Smooth muscle cell (in vitro differentiated cells): ENCODE data around the gene SUB1. TPM values are rescaled to one million over a fixed set of nuclear protein-coding genes. Genes with fewer than 3 reads are reported as not detected.

ENCODE experiments used
- DNase-seq: peaks from one replicate; lab custom pipeline; 2025; ENCODE audit not compliant: unreplicated experiment; lab: John Stamatoyannopoulos, UW
- H2AFZ ChIP-seq: fragments of 200-600 bp; sonication (generic); 2 replicates; pipeline ENCODE4 v1.6.0; 2016; ENCODE audit warnings: antibody characterized with exemption, low read depth, mild to moderate bottlenecking
- H3F3A ChIP-seq: fragments of 200-600 bp; sonication (generic); 2 replicates; pipeline ENCODE4 v1.6.0; 2017; ENCODE audit warnings: antibody characterized with exemption, low read depth
- H3K27ac ChIP-seq: fragments of 200-600 bp; sonication (generic); 2 replicates; pipeline ENCODE4 v1.5.1; 2016; ENCODE audit warnings: low read depth, mild to moderate bottlenecking
- H3K27me3 ChIP-seq: fragments of 200-600 bp; sonication (generic); 2 replicates; pipeline ENCODE4 v1.6.1; 2016; ENCODE audit warnings: low read depth, mild to moderate bottlenecking
- H3K36me3 ChIP-seq: fragments of 200-600 bp; sonication (generic); 2 replicates; pipeline ENCODE4 v1.5.1; 2016; ENCODE audit warnings: low read depth
- H3K4me1 ChIP-seq: fragments of 200-600 bp; sonication (generic); 2 replicates; pipeline ENCODE4 v1.5.1; 2016; ENCODE audit warnings: low read depth
- H3K4me2 ChIP-seq: fragments of 200-600 bp; sonication (generic); 2 replicates; pipeline ENCODE4 v1.6.0; 2016; ENCODE audit warnings: mild to moderate bottlenecking
- H3K4me3 ChIP-seq: fragments of 200-600 bp; sonication (generic); 2 replicates; pipeline ENCODE4 v1.5.1; 2016; ENCODE audit warnings: mild to moderate bottlenecking
- H3K79me2 ChIP-seq: fragments of 200-600 bp; sonication (generic); 2 replicates; pipeline ENCODE4 v1.6.0; 2016; ENCODE audit warnings: low read depth, mild to moderate bottlenecking
- H3K9ac ChIP-seq: fragments of 200-600 bp; sonication (generic); 2 replicates; pipeline ENCODE4 v1.6.0; 2016; ENCODE audit warnings: low read depth
- H3K9me3 ChIP-seq: fragments of 200-600 bp; sonication (generic); replicated peaks from 2 replicates; pipeline ENCODE4 v1.5.1; 2016; ENCODE audit warnings: low read depth
- H4K20me1 ChIP-seq: fragments of 200-600 bp; sonication (generic); 2 replicates; pipeline ENCODE4 v1.6.0; 2016; ENCODE audit warnings: low read depth
- WGBS: methylation state at CpG from one replicate; pipeline ENCODE4 v1.1.7; 2016; ENCODE audit warnings: low lambda C conversion rate; 5-methylcytosine and 5-hydroxymethylcytosine counted together
- polyA plus RNA-seq: library from polyadenylated mRNA; unstranded; fragments of >200 nt; fragmentation: Nextera tagmentation; extraction: Ambion mirVana; gene quantifications from 2 replicates; pipeline ENCODE4 v1.2.1, GENCODE V29; 2016
- total RNA-seq: library from RNA; depleted of rRNA; stranded (reverse); fragments of >200 nt; gene quantifications from 2 replicates; pipeline ENCODE4 v1.2.3, GENCODE V29; 2014
- TF ChIP-seq, protein P1 (sequence below): fragments of 200-600 bp; sonication (generic); IDR thresholded peaks from 2 replicates; pipeline ENCODE4 v1.5.1; 2017; ENCODE audit warnings: borderline replicate concordance, mild to moderate bottlenecking, antibody characterized with exemption; ENCODE audit not compliant: insufficient read depth, poor library complexity, severe bottlenecking

SUB1 gene
- total and polyA plus RNA-seq, 2 experiments from 2014 or later = 321 to 466 TPM

DNA sequence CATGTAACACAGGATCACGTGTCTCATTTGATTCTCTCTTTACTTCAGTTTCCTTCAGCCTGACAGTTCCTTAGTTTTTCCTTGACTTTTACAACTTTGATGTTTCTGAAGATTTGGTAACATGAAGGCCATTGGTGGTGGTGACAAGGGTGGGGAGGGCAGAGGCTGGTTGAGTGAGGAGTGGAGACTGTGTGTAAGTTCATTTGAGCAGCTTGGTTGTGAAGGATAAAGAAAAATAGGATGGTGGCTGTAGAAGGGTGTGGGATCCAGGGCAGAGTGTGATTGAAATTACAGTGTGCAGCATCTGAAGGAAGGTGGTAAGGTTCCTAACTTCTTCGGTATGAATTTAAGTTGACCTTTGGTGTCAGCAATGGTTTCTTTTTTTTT, 20.4 kb downstream of the SUB1 start:
- Histone ChIP-seq H3K9ac (no peak overlapping the region), H2AFZ (no peak overlapping the region), H3F3A (peaks cover 4% of the 10 kb centered on the region), H3K4me2 (no peak overlapping the region), H3K4me1 (peaks cover 4% of the 10 kb centered on the region), H3K4me3 (no peak overlapping the region), H3K27me3 (no peaks in the 10 kb centered on the region), H3K9me3 (no peaks in the 10 kb centered on the region), H3K36me3 (peaks cover 19% of the 10 kb centered on the region), H4K20me1 (peaks cover 38% of the 10 kb centered on the region), H3K27ac (no peak overlapping the region), H3K79me2 (peaks cover 24% of the 10 kb centered on the region)
- WGBS = 99% methylated on average over 2 of the region's 2 CpGs
- DNase-seq = no peak
- TF ChIP-seq, protein P1, sequence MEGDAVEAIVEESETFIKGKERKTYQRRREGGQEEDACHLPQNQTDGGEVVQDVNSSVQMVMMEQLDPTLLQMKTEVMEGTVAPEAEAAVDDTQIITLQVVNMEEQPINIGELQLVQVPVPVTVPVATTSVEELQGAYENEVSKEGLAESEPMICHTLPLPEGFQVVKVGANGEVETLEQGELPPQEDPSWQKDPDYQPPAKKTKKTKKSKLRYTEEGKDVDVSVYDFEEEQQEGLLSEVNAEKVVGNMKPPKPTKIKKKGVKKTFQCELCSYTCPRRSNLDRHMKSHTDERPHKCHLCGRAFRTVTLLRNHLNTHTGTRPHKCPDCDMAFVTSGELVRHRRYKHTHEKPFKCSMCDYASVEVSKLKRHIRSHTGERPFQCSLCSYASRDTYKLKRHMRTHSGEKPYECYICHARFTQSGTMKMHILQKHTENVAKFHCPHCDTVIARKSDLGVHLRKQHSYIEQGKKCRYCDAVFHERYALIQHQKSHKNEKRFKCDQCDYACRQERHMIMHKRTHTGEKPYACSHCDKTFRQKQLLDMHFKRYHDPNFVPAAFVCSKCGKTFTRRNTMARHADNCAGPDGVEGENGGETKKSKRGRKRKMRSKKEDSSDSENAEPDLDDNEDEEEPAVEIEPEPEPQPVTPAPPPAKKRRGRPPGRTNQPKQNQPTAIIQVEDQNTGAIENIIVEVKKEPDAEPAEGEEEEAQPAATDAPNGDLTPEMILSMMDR = no peak

DNA sequence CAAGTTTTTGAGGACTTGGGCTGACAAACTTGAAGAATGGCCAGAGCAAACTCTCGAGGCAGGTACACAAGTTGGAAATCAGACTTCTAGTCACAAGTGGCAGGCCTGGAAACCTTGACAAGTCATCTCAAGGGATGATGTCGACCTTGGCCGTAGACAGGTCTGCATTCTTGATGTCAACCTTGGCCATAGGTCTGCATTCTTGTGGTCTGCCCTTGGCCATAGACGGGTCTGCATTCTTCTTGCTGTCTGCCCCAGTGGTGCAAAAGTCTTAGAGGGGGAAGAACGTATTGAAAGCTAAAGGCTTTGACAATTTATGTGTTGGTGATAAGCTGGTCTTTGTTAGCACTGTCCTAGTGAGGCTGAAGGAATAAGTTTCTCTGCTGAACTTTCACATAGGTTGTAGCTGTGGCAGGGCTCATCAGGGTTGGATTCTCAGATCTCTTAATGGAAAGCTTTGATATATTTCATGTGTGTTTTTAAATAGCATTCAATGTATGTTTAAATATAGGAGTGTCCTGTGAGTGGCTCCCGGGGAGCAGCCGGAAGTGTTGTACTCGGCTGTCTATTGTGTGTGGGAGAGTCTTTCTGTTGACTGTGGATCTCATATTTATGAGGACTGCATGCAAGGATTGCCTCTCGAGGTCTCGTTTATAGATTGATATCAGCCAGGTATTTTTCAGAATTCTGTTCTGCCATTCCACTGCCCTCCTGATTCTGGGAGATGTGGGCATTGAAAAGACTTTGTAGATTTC, 27.0 kb downstream of the SUB1 start:
- 70% methylated on average over 10 of the region's 10 CpGs for WGBS
- H3K4me3 ChIP-seq = no peak overlapping the region
- no peaks in the 10 kb centered on the region for H3K79me2 ChIP-seq
- peak overlapping the region; percentile 60 for H3K27ac ChIP-seq
- no peaks in the 10 kb centered on the region for H4K20me1 ChIP-seq
- H3K4me2 ChIP-seq = peak overlapping the region; percentile 36
- H3K9me3 ChIP-seq = no peaks in the 10 kb centered on the region
- no peak overlapping the region for H2AFZ ChIP-seq
- H3F3A ChIP-seq = no peaks in the 10 kb centered on the region
- no peak for DNase-seq
- no peaks in the 10 kb centered on the region for H3K4me1 ChIP-seq
- H3K36me3 ChIP-seq = no peaks in the 10 kb centered on the region
- no peak overlapping the region for H3K9ac ChIP-seq
- H3K27me3 ChIP-seq = no peaks in the 10 kb centered on the region
- TF ChIP-seq, protein P1 = no peak

DNA sequence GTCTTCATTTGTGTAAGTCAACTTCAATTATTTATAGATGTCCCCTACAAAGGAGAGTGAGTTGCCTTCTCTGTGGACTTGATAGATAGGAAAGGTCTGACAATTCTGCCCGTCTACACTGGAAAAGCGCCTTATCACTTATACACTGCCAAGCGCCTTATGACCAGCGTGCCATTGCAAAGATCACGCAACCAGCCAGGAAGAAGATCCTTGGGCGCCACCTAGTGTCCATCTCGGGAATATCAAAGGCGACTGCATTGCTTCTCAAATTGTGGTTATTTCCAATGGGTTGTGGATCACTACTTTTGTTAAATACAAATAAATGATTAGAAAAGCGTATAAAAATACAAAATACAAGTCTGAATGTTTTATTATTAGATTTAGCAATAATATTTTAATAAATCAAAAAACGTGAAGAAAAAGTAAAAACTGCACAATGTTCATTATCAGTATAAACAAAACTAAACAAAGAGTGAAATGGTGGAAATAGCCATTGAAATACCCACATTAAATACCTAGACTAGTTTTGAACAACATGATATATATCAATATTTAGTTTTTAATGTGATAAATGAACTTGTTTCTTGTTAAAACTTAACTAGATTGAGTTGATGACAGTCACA, 27.8 kb downstream of the SUB1 start:
- H3K9me3 ChIP-seq = no peaks in the 10 kb centered on the region
- H2AFZ ChIP-seq = no peak overlapping the region
- H3F3A ChIP-seq = no peaks in the 10 kb centered on the region
- no peaks in the 10 kb centered on the region for H3K27me3 ChIP-seq
- no peaks in the 10 kb centered on the region for H3K4me1 ChIP-seq
- H3K9ac ChIP-seq = no peak overlapping the region
- H3K4me2 ChIP-seq = peak overlapping the region; percentile 36
- H3K4me3 ChIP-seq = no peak overlapping the region
- peak overlapping the region; percentile 60 for H3K27ac ChIP-seq
- 5% methylated on average over 10 of the region's 10 CpGs for WGBS
- H3K79me2 ChIP-seq = no peaks in the 10 kb centered on the region
- DNase-seq = peak; percentile 49
- H4K20me1 ChIP-seq = no peaks in the 10 kb centered on the region
- H3K36me3 ChIP-seq = no peaks in the 10 kb centered on the region
- TF ChIP-seq, protein P1 = peak; percentile 97
